Nephron progenitor cell (in vitro differentiated cells): ENCODE measurements around the gene XRN2.

ENCODE experiments used
- DNase-seq: peaks from one replicate; pipeline ENCODE4 v3.0.0; 2021
- H3K27ac Mint-ChIP-seq: 2 replicates; pipeline ENCODE4 v1.8.0; 2021; ENCODE audit warnings: mild to moderate bottlenecking, moderate library complexity, mixed read lengths
- H3K27me3 Mint-ChIP-seq: 2 replicates; pipeline ENCODE4 v1.8.0; 2021; ENCODE audit warnings: mild to moderate bottlenecking, low read depth, mixed read lengths; ENCODE audit not compliant: poor library complexity
- H3K36me3 Mint-ChIP-seq: 2 replicates; pipeline ENCODE4 v1.8.0; 2021; ENCODE audit warnings: low read depth, mixed read lengths
- H3K4me1 Mint-ChIP-seq: 2 replicates; pipeline ENCODE4 v1.8.0; 2021; ENCODE audit warnings: mixed read lengths
- H3K4me3 Mint-ChIP-seq: 2 replicates; pipeline ENCODE4 v1.8.0; 2021; ENCODE audit warnings: mild to moderate bottlenecking, moderate library complexity, mixed read lengths
- H3K9me3 Mint-ChIP-seq: 2 replicates; pipeline ENCODE4 v1.8.0; 2021; ENCODE audit warnings: mild to moderate bottlenecking, moderate library complexity, mixed read lengths
- TF ChIP-seq, protein P1 (sequence below): fragments of 200-600 bp; sonication (generic); IDR thresholded peaks from 2 replicates; pipeline ENCODE4 v1.5.0; 2021; ENCODE audit warnings: antibody characterized with exemption

Gene XRN2

GRCh38 chr20:21288587-21289370 is 14.4 kb upstream of the XRN2 start:
- H3K36me3 Mint-ChIP-seq, result no peaks in the 10 kb centered on the region
- TF ChIP-seq, protein P1, sequence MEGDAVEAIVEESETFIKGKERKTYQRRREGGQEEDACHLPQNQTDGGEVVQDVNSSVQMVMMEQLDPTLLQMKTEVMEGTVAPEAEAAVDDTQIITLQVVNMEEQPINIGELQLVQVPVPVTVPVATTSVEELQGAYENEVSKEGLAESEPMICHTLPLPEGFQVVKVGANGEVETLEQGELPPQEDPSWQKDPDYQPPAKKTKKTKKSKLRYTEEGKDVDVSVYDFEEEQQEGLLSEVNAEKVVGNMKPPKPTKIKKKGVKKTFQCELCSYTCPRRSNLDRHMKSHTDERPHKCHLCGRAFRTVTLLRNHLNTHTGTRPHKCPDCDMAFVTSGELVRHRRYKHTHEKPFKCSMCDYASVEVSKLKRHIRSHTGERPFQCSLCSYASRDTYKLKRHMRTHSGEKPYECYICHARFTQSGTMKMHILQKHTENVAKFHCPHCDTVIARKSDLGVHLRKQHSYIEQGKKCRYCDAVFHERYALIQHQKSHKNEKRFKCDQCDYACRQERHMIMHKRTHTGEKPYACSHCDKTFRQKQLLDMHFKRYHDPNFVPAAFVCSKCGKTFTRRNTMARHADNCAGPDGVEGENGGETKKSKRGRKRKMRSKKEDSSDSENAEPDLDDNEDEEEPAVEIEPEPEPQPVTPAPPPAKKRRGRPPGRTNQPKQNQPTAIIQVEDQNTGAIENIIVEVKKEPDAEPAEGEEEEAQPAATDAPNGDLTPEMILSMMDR, result no peak
- no peak for DNase-seq
- peaks cover 13% of the 10 kb centered on the region for H3K4me1 Mint-ChIP-seq
- peak overlapping the region; percentile 18 for H3K27ac Mint-ChIP-seq
- H3K27me3 Mint-ChIP-seq, result peaks cover 12% of the 10 kb centered on the region
- peaks cover 10% of the 10 kb centered on the region for H3K9me3 Mint-ChIP-seq
- H3K4me3 Mint-ChIP-seq, result no peak overlapping the region

DNA sequence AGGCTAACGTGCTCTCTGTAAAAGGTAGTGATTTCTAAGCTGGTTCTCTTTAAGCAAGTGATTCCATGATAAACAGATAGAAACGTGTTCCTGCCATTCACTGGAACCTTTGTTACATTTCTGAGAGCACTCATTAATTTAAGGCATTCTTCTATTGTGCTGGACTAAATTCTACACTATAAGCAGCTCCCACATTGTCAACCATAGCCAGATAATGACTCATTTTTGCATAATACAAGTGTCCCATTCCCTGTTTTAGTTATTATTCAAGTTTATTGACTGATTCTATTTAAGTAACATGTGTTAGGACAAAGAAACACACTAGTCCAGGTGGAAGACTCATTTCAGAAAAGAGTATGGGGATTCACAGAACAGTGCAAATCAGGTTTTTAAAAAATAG is 13.5 kb upstream of the XRN2 start:
- Mint-ChIP-seq H3K36me3 (no peaks in the 10 kb centered on the region), H3K4me3 (no peak overlapping the region), H3K4me1 (peaks cover 13% of the 10 kb centered on the region), H3K9me3 (peaks cover 5% of the 10 kb centered on the region), H3K27ac (no peak overlapping the region), H3K27me3 (peaks cover 10% of the 10 kb centered on the region)
- DNase-seq, result no peak
- TF ChIP-seq, protein P1, result no peak

GRCh38 chr20:21291026-21291425 is 12.1 kb upstream of the XRN2 start:
- DNase-seq, result no peak
- Mint-ChIP-seq H3K27me3 (peaks cover 12% of the 10 kb centered on the region), H3K27ac (no peak overlapping the region), H3K9me3 (no peaks in the 10 kb centered on the region), H3K4me1 (peaks cover 13% of the 10 kb centered on the region), H3K36me3 (no peaks in the 10 kb centered on the region), H3K4me3 (no peak overlapping the region)
- TF ChIP-seq, protein P1, result no peak

- Mint-ChIP-seq H3K36me3 (no peaks in the 10 kb centered on the region), H3K27ac (no peak overlapping the region), H3K27me3 (peaks cover 20% of the 10 kb centered on the region), H3K4me3 (no peak overlapping the region), H3K4me1 (no peaks in the 10 kb centered on the region), H3K9me3 (no peaks in the 10 kb centered on the region)
- TF ChIP-seq, protein P1, result no peak
- DNase-seq, result no peak
Measured at GRCh38 chr20:21294755-21295154, 8.4 kb upstream of the XRN2 start.

- peaks cover 25% of the 10 kb centered on the region for H3K4me1 Mint-ChIP-seq
- TF ChIP-seq, protein P1, result no peak
- no peak for DNase-seq
Measured at GRCh38 chr20:21301940-21302663, 1.0 kb upstream of the XRN2 start.

More at GRCh38 chr20:21301940-21302663, 1.0 kb upstream of the XRN2 start:
- H3K36me3 Mint-ChIP-seq, result peaks cover 8% of the 10 kb centered on the region
- peaks cover 19% of the 10 kb centered on the region for H3K27me3 Mint-ChIP-seq
- H3K4me3 Mint-ChIP-seq, result peak overlapping the region; percentile 96
- H3K9me3 Mint-ChIP-seq, result no peaks in the 10 kb centered on the region
- H3K27ac Mint-ChIP-seq, result peak overlapping the region; percentile 7
